Iris pigment epithelial cell (primary cell): ENCODE results near the gene SOX6.

Experiments used
- DNase-seq: peaks from one replicate; pipeline ENCODE4 v3.0.0-alpha.2; 2011; ENCODE audit warnings: low read depth

SOX6 gene

DNA sequence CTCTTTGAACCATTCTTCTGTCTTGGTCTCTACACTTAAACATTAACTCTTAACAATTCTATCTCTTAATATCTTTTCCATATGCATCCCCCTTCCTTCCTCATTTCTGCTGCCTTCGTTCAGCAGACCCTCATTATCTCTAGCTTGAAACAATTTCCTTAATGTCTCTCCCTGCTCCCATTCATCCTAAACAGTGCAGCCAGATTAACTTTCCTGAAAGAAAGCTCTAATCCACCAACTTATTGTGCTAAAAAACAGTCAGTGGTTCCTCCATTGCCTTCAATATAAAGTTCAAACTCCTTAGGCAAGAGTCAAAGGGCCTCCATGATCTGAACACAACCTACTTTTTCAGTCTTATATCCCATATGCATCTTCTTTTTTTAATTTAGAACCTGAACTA, 42.5 kb downstream of the SOX6 start:
- no peak for DNase-seq

DNA sequence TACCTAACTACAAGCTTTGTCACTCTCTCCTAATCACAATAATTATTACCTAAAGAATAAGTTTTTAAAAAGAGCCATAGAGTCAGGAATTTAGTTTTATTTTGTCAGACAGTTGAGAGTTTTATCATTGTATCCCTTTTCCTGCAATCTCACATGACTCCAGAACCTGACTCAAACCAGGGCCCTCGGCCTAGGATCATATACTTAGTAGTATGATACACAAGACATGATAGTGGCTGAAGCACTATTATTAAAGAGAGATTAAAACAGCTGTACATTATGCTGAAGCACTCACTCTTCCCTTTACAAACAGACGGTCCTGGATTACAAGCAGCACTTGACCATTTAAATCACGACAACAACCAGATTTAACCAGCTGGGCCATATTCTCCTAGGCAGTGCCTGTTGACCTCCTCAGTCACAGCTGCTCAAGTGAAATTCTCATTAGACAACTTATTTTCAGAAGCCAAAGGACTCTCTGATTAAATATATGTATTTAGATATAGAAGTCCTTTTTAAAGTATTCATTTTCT, 44.0 kb downstream of the SOX6 start:
- no peak for DNase-seq

DNA sequence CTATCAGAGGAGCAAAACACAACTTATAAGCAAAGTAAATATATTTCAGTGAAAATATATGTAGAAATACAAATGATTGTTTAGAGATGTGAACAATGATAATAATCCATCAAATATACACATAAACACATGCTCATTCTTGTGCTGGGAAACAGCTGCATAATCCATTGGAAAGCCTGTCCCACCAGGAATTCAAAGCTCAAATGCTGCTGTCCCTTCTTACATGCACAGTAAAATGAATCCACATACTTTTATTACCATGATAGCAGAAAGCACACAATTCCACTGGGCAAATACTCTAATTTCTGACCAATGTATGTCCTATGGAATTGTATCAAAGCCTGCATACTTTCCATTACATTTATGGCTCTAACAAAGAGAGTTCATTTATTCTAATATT, 44.5 kb downstream of the SOX6 start:
- no peak for DNase-seq

DNA sequence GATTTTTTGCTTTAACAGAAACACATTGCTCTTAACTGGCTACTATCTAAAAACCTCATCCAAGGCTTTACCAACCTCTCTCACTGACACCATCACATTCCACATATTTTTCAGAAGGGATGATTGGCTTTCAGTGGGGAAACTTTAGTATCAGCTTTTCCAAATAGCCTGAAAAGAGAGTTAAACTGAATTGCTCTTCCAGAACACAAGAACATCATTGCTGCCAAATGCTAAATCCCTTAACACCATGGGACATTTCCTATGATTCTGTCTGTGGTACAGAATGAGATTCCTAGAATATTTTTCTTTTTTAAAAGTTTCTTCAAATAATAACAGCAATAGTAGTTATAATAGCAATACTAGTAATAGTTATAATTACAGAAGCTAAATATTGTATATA, 45.4 kb downstream of the SOX6 start:
- no peak for DNase-seq

DNA sequence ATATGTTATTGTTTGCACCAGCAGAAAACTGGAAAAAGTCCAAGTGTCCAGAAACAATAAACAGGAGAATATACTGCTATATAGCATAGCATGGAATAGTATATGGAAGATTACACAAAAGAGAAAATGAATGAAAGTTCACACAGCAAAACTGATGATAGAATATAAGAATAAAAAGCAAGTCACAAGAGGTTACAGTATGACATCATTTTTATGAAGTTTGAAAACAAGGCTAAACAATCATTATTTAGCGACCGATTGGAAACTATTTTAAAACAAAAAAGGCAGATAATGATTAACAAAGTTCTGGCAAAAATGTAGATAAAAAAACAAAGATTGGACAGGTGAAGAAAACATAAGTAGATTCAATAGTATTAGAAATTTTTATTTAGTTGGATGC, 47.1 kb downstream of the SOX6 start:
- DNase-seq, result no peak

DNA sequence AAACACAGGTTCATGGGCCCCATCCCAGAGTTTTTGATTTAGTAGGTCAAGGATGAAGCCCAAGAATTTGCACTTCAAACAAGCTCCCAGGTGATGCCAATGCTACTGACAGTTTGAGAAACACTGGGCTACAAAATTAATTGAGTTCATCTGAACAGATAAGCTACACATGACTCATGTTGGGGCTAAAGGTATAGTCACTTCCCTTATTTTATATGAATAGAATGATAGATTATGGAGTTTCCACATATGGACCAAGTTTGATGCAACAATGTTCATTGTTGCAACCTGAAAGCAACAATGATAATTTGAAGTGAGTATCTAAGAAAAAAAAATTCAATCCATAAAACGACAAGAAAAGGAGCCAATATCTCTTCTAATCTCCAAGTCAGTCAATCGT, 54.9 kb downstream of the SOX6 start:
- DNase-seq, result no peak

DNA sequence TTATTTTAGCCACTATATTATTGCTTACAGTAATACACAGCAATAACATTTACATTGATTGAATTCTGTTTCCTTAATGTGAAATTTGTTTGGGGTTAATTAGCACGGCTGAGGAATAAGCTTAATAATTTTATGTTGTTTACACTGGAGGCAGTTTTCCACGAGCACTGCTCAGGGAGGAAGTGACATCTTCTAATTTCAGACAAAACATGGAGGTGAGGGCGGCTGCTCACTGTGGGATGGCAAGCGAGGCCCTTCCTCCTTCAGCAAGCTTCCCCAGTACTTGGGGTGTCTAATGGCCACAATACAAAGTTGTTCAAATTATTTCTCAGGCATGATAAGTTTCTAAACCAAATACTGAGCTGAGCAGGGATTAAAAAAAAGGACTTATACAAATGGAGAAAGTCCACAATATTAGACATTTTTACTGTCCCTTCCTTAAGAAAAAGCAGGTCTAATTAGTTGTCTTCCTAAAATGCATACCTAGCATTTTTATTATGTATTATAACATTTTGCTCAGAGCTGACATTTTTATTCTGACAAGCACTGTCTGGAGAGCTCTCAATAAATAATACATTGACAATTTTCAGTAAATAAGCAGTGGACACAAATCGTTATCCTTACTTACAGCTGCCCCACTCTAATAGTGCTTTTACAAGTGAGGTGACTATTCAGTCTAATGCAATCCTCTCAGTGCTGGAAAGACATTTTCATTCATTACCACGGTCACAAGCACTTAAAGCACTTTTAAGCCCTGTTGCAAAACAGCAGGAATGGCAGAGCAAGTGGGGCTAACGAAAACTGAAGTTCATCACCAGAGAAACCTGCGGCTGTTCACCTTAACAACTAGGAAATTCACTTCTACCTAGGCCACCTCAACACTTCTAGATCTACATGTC, 56.2 kb downstream of the SOX6 start:
- DNase-seq, result no peak

DNA sequence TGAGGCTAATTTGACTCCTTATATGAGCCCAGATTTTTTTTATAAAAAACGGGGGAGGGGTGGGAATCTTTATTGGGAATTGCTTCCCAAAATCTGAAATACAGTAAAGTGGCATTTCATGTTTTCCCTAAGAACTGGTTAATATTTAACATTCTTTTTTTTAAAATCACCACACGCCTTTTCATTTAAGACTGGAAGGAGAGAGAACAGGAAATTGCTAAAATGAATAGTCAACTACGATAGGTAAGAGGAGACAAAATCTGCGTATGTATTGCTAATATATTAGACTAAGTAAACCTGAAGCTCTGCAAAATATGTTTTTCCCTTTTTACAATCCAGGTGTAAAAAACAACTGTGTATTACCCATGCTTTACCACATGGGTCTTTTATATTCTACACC, 57.0 kb downstream of the SOX6 start:
- DNase-seq, result no peak

DNA sequence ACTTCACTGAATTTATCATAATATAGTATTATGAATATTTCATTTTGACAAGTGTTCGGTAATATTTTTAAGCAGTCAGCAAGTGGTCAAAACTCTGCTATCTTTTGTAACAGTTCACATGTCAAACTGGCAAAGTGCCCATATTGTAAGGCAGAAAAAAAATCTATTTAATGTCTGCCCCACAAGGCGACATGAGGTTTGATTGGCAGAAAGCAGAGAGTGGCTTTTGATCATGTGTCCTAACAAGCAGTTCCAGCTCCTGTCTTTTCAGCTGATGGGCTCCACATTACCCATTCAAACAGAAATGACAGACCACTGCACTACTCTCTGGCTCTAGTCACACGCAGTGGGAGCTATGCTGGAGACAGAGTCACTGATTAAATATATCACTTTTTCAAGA, 59.0 kb downstream of the SOX6 start:
- no peak for DNase-seq

DNA sequence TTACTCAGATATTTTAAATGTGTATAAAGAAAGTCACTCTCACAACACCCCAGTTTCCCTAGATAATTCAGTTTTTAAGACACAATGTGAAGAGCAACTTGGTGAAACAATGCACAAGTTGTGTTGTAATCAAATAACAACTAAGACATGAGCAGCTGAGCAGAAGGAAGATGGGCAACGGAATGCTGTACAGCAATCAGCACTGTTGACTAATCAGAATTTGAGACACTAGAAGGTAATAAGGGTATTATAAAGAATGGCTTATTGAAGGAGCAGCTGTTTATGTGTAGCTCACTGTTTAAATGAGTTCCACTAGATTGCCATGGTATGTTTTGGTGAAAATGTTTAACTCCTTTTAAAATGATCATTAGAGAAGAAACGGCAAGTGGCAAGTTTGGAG, 60.1 kb downstream of the SOX6 start:
- no peak for DNase-seq

DNA sequence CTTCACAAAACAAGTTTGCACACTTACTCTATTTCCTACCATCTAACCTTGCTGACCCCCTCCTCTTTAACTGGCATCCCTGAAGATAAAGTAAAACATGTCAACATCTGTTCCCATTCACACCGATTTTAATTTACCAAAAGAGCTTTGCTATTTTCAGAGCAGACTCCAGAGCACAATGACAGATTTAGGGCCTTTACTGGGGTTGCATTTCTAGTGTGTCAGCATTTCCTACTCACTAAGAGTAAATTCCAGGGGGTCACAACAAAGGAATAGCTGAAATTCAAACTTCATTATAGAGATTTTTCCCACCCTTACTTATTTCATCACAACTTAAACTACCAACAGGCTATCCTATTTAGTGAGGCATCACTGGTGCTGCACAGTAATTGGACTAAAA, 60.8 kb downstream of the SOX6 start:
- no peak for DNase-seq

DNA sequence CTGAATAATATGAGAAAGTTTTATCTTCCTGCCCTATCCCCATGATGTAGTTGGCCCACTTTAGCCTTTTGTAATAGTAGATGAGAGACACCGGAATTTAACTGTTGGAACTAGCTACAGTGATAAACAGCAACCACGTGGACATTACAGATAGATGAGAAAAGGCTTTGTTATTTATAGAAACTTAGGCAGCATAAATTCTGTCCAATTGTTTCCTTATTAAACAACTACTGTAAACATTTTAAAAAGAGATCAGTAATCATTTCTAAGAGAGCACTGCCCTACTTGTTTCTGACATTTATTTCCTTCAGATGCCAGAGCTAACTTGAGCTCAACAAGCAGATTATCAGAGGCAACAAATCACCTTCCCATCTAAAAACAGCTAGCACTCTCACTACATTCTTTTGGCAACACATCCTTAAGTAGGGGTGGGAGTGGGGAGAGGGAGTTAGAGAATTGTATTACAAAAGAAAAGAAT, 63.1 kb downstream of the SOX6 start:
- DNase-seq, result peak; percentile 5

DNA sequence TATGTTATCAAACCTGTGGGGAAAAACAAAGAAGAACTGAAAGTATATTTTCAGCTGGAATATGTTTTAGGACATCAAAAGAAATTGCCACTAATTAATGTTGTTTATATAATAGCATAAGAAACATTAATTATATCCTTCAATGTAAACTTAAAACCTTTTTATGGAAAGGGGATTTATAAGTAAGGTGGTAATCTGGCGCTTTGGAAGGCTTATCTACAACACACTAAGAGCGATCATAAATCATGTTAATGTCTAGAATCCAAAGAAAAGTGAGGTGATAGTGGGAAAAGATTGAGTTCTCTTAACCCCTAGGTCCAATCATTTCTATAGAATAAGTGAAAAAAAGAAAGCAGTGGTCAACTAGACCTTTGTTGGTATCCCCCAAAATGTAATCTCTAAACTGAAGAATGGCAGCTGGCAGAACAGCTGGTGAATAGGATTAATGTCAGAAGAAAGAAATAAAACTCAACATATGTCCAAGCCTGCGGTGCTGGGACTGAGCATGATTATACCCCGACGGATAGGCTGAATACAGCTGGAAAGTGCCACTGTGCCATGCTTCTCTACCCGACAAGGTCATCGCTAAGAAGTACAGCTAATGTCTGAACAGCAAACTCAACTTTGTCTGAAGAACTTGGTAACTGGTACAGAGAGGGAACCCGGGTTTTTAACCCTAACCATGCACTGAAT, 64.0 kb downstream of the SOX6 start:
- DNase-seq, result no peak

DNA sequence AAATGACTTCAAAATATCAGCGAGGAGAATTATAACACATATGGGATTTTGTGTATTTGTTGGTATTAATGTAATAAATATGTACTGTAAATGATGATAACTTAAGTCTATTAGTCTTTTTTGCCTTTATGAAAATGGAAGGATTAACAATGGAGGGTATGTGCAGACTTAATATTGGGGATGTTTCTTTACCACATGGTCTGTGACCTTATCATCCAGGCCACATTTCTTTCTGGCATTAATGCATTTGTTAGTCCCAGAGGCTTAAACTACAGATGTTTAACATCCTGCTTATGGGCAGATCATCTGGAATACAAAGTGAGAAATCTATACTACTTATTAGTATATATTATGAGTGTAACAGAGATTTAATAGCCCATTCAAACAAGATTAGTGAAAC, 64.6 kb downstream of the SOX6 start:
- no peak for DNase-seq

DNA sequence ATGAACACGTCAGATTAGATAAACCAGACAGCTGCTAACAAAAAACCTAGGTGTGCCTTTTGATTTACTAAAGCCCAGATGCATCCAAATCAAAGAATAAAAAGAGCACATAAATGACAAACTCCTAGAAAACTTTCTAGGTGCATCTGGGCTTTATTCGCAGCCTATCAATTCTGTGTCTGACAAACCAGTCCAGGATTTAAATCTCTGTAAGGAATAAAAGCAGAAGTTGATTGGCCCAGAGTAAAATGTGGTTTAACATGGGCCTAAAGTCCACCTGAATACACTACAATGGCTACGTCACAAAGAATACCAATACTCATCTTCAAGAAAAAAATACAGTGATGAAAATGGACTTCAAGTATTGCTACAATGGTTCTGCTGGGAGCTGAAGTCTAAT, 66.8 kb downstream of the SOX6 start:
- no peak for DNase-seq

DNA sequence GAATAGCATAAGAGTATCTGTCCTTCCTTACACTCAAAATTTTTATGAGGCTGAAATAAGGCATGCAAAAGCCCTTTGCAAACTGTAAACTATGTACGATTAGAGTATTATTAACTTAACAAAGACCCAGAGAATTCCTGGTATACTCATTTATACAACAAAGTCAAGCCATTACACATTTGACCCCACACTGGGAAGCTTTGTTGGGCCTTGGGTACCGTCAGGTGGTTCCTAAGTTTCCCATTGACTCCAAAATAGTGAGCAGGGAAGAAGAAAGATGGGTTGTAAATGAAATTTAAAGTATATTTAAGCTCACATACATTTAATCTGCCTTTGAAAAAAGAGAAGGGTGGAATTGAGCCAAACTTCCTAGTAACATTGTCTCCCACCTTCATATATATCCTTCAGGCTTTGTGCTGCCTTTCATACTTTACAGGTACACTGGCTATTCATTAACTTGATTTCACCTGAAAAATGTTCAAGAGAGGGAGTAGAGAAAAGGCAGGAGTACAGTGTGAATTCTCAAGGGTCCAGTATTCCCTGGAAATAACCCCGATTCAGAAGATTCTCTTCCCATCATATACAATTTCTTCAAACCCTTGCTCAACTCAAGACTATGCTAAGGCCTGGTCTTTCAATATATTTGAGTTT, 68.6 kb downstream of the SOX6 start:
- DNase-seq, result no peak

DNA sequence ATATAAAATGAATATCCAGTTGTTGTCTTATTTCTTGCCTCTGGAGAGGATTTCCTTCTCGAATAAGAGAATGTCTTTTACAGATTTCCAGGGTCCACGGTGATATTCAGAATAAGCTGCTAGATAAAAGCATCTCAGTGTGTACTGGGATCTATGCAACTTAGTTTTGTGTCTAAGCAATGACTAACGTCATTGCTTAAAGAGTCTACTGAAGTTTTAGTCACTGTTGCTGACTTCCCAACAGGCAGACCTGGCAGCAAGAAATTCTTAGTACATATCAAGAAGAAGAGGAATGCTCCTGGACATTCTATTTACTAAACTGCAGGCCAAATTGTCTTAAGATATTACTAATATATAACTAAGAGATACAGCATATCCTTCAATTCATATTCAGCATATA, 70.3 kb downstream of the SOX6 start:
- DNase-seq, result no peak

DNA sequence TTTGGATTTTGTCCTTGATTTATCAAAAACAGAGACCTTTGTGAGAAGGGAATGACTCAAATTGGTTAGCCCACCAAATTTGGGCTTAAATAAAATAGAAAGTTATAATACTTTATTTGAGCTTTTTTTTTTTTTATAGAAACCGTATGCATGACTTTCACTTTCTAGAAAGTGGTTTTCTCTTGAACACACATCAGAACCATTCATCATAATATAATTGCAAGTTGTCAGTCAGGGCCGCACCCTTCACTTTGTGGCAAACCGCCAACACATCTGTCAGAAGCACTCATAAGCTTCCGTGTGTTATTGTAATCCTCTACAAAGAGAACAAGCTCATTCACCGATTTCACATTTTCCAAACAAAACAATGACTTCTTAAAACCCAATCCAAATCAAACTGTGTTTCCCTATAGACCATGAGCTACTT, 76.1 kb downstream of the SOX6 start:
- no peak for DNase-seq

DNA sequence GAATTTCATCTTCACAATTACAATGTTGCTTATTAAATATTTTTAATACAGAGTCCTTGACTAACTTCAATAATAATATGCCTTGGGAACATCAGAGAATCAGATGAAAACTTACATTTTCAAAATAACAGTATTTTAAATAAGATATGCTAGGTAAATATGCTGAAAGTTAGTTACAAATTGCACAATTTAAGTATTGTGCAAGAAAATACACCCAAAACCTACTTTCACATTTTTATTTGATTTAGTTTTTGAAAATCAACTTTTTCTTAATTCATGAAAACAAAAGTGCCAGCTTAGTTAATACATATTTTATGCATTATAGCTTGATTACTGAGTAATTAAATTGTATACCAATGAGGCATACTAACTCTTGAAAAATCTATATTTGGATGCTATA, 76.8 kb downstream of the SOX6 start:
- DNase-seq, result no peak

DNA sequence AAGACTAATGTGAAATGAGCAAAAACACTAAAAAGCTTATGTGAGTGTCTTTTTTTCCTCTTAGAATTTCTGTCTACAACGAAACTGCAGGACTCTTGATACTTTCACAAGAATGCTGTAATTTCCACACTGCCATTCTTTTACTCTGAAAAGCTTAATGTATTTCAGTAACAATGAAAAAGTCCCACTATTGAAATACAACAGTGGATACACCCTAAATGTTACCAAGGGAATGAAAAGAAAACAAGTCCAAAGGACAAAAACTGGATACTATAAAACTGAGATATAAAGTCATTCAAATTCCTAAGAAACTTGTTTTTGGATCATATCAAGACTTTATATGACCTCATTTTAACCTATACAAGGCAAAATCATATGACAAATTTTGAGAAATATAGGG, 77.4 kb downstream of the SOX6 start:
- DNase-seq, result no peak

DNA sequence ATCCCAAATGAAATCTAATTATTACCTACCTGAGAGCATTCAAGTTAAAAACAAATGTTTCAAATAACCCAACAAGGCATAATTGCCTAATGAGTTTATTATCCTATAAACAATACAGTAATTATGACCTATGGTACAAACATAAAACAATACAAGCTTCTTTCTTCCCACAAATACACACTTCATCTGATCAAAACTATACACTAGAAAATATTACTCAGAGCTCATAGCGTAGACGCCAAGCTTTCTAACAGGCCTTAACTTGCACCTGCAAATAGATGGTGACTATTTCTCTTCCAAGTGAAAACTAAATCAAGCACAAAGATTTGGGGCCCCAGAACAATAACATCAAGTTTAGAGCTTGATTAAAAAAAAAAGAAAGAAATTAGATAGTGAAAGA, 78.1 kb downstream of the SOX6 start:
- DNase-seq, result no peak

DNA sequence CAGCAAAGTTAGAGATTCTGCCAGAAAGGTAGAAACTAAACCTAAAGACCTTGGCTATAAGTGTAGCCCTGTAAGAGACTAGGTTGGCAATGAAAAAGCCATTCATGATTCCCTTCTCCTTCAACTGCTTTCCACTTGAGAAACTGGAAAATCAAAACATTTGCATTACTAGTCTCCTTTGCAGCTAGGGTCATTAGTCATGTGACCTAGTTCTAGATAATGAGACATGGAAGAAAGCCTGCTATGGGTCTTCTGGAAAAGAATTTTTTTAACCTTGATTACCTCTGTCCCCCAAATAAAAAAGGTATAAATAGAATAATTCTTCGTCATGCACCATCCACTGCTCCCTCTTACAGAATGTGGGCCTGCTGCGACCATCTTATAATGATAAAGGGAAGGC, 80.1 kb downstream of the SOX6 start:
- DNase-seq, result no peak

DNA sequence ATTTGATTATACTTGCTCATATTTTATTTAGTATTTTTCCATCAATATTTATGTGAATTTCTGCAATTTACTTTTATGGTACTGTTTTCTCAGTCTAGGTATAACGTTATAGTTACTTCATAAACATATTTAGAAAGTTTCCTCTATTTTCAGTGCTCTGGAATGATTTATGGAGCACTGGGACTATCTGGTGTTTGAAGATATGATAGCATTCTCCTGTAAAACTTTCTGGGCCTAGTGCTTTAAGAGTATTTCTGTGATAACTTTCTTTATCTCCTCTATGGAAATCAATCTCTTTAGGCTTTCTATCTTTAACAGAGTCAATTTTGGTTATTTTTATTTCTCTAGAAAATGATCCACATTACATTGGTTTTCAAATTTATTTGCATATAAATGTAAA, 85.1 kb downstream of the SOX6 start:
- DNase-seq, result no peak
